ENCODE results near the gene IGDCC3. TPM values are rescaled to one million over a fixed set of nuclear protein-coding genes. Genes with fewer than 3 reads are reported as not detected.

IGDCC3 gene
- total and polyA plus RNA-seq, 2 donors (not counting 1 experiment from before 2014, with no cell fraction given) = not detected

- WGBS (ENCODE audit: insufficient coverage) = 69% methylated on average over 6 of the region's 6 CpGs
- no peak overlapping the region for H3K4me3 ChIP-seq (ENCODE audit: control extremely low read depth in 1 of 5, extremely low read depth in 1 of 5, insufficient read depth in 1 of 5, low read depth in 2 of 5, low read length in 4 of 5)
- H3K27ac ChIP-seq (ENCODE audit: low read length in 2 of 2) = no peak overlapping the region
- no peak overlapping the region for H3K4me3 Mint-ChIP-seq
- no peaks in the 10 kb centered on the region for H3K36me3 ChIP-seq (replicated peaks in 1 of 2; ENCODE audit: control extremely low read depth in 1 of 2, control insufficient read depth in 1 of 2, extremely low read depth in 1 of 2, insufficient read depth in 2 of 2, low read length in 1 of 2)
- peaks cover 14 to 22% of the 10 kb centered on the region in 2 donors for H3K4me1 ChIP-seq (ENCODE audit: control insufficient read depth in 2 of 2, insufficient read depth in 2 of 2, low read length in 2 of 2)
- no peaks in the 10 kb centered on the region for H3K9me3 Mint-ChIP-seq (ENCODE audit: insufficient read depth)
- H3K27ac Mint-ChIP-seq = no peak overlapping the region
- DNase-seq = no peak
- peaks cover 0 to 28% (median 5%) of the 10 kb centered on the region in 4 experiments for H3K27me3 ChIP-seq (replicated peaks in 1 of 4; ENCODE audit: control extremely low read depth in 1 of 4, control insufficient read depth in 3 of 4, insufficient read depth in 4 of 4, low read length in 3 of 4)
- H2AFZ ChIP-seq (ENCODE audit: insufficient read depth, low read depth, low read length, poor library complexity, severe bottlenecking) = no peak overlapping the region
- H3K4me2 ChIP-seq (replicated peaks; ENCODE audit: low read depth, low read length, poor library complexity, severe bottlenecking) = no peak overlapping the region
- H3K4me1 Mint-ChIP-seq = peaks cover 18% of the 10 kb centered on the region
- intact Hi-C loops (cut with micrococcal nuclease) = no loop called here
- ChIA-PET CTCF (no interaction called here), POLR2A (no interaction called here)
- ATAC-seq (ENCODE audit: low read depth) = no peak
- H3K79me2 ChIP-seq (ENCODE audit: control insufficient read depth, insufficient read depth, low read length) = no peaks in the 10 kb centered on the region
- no peaks in the 10 kb centered on the region for H4K20me1 ChIP-seq (ENCODE audit: control insufficient read depth, insufficient read depth, low read length, poor library complexity, severe bottlenecking)
- peaks cover 48% of the 10 kb centered on the region for H3K27me3 Mint-ChIP-seq
- H3K9ac ChIP-seq (ENCODE audit: low read length) = no peak overlapping the region
- TF ChIP-seq CTCF (IDR thresholded peaks at IDR 0.05) (no peak), EZH2 (IDR thresholded peaks at IDR 0.05; ENCODE audit: borderline replicate concordance, insufficient read depth, low read depth, low read length, poor library complexity, severe bottlenecking) (no peak)
- H3K9me3 ChIP-seq (ENCODE audit: control extremely low read depth in 1 of 3, control insufficient read depth in 2 of 3, insufficient read depth in 1 of 3, low read length in 2 of 3) = no peaks in the 10 kb centered on the region
Measured at GRCh38 chr15:65339416-65339815, 38.4 kb downstream of the IGDCC3 start.

GRCh38 chr15:65338823-65339222 is 39.0 kb downstream of the IGDCC3 start:
- Mint-ChIP-seq H3K27me3 (peaks cover 45% of the 10 kb centered on the region), H3K4me1 (peaks cover 18% of the 10 kb centered on the region), H3K4me3 (no peak overlapping the region), H3K9me3 (ENCODE audit: insufficient read depth) (no peaks in the 10 kb centered on the region), H3K27ac (no peak overlapping the region)
- ChIA-PET CTCF (no interaction called here), POLR2A (no interaction called here)
- 95% methylated on average over 7 of the region's 8 CpGs for WGBS (ENCODE audit: insufficient coverage)
- Histone ChIP-seq H3K4me2 (replicated peaks; ENCODE audit: low read depth, low read length, poor library complexity, severe bottlenecking) (no peak overlapping the region), H4K20me1 (ENCODE audit: control insufficient read depth, insufficient read depth, low read length, poor library complexity, severe bottlenecking) (no peaks in the 10 kb centered on the region), H3K9me3 (ENCODE audit: control extremely low read depth in 1 of 3, control insufficient read depth in 2 of 3, insufficient read depth in 1 of 3, low read length in 2 of 3) (no peaks in the 10 kb centered on the region), H3K79me2 (ENCODE audit: control insufficient read depth, insufficient read depth, low read length) (no peaks in the 10 kb centered on the region), H3K9ac (ENCODE audit: low read length) (no peak overlapping the region), H3K27me3 (replicated peaks in 1 of 4; ENCODE audit: control extremely low read depth in 1 of 4, control insufficient read depth in 3 of 4, insufficient read depth in 4 of 4, low read length in 3 of 4) (peaks cover 0 to 22% (median 5%) of the 10 kb centered on the region in 4 experiments), H2AFZ (ENCODE audit: insufficient read depth, low read depth, low read length, poor library complexity, severe bottlenecking) (no peak overlapping the region), H3K36me3 (replicated peaks in 1 of 2; ENCODE audit: control extremely low read depth in 1 of 2, control insufficient read depth in 1 of 2, extremely low read depth in 1 of 2, insufficient read depth in 2 of 2, low read length in 1 of 2) (no peaks in the 10 kb centered on the region), H3K27ac (ENCODE audit: low read length in 2 of 2) (no peak overlapping the region), H3K4me1 (ENCODE audit: control insufficient read depth in 2 of 2, insufficient read depth in 2 of 2, low read length in 2 of 2) (peaks cover 14 to 22% of the 10 kb centered on the region in 2 donors), H3K4me3 (ENCODE audit: control extremely low read depth in 1 of 5, extremely low read depth in 1 of 5, insufficient read depth in 1 of 5, low read depth in 2 of 5, low read length in 4 of 5) (no peak overlapping the region)
- intact Hi-C loops (cut with micrococcal nuclease) = no loop called here
- DNase-seq = no peak
- no peak for TF ChIP-seq CTCF (IDR thresholded peaks at IDR 0.05)
- no peak for TF ChIP-seq EZH2 (IDR thresholded peaks at IDR 0.05; ENCODE audit: borderline replicate concordance, insufficient read depth, low read depth, low read length, poor library complexity, severe bottlenecking)
- no peak for ATAC-seq (ENCODE audit: low read depth)
